ENCODE data around the gene ICOS. TPM values are rescaled to one million over a fixed set of nuclear protein-coding genes. Genes with fewer than 3 reads are reported as not detected.

ICOS gene
- total RNA-seq, 1 experiment from 2014 or later: not detected

DNA sequence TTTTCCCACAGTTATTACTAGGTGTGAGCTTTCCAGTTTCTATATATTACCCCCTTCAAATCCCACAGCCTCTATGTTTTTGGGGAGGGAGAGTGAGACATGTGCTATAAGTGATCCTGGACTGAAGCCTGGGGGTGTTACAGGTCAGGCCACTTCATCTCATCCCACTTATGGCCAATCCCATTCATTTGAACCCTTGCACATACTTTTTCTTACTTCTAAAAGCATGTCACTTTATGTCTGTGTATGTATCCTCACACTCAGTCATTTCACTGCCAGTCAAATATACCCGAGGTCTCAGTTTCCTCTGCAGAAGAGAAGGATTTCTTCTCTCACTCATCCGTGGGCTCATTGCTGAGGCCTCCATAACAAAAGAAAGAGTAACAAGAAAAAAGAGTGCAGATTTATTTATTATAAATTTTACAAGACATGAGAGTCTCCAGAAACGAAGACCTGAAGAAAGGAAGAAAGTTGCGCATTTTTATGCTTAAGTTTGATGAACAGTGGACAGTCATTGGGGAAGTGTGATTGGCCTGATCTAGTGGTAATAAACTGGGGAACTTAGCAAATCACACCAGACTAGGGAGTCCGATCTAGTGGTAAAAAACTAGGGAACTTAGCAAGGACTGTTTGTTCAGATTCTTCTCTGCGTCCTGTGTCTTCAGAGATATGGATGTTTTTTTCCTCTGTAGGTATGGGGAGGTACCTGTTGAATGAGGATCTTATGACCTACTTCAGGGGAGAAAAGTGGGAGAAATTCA lies 52.1 kb downstream of the ICOS start:
- intact Hi-C loops (cut with micrococcal nuclease; ENCODE audit: unreplicated experiment): no loop called here
- no peaks in the 10 kb centered on the region for H3K4me1 ChIP-seq (replicated peaks; ENCODE audit: insufficient read depth)
- H3F3A ChIP-seq (ENCODE audit: insufficient read depth, low read depth): no peaks in the 10 kb centered on the region
- no peaks in the 10 kb centered on the region for H3K79me2 ChIP-seq (ENCODE audit: low read depth)
- ChIA-PET POLR2A (ENCODE audit: unreplicated experiment) (no interaction called here), CTCF (no interaction called here)
- no peak overlapping the region for H3K4me3 ChIP-seq
- TF ChIP-seq EZH2 (IDR thresholded peaks at IDR 0.05; ENCODE audit: low read depth): no peak
- TF ChIP-seq, protein P1, sequence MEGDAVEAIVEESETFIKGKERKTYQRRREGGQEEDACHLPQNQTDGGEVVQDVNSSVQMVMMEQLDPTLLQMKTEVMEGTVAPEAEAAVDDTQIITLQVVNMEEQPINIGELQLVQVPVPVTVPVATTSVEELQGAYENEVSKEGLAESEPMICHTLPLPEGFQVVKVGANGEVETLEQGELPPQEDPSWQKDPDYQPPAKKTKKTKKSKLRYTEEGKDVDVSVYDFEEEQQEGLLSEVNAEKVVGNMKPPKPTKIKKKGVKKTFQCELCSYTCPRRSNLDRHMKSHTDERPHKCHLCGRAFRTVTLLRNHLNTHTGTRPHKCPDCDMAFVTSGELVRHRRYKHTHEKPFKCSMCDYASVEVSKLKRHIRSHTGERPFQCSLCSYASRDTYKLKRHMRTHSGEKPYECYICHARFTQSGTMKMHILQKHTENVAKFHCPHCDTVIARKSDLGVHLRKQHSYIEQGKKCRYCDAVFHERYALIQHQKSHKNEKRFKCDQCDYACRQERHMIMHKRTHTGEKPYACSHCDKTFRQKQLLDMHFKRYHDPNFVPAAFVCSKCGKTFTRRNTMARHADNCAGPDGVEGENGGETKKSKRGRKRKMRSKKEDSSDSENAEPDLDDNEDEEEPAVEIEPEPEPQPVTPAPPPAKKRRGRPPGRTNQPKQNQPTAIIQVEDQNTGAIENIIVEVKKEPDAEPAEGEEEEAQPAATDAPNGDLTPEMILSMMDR (conservative IDR thresholded peaks at IDR 0.05): no peak
- no peaks in the 10 kb centered on the region for H3K9me2 ChIP-seq (ENCODE audit: insufficient read depth)
- DNase-seq: no peak
- BruUV-seq (replicated peaks): no TSS peak
- no peak overlapping the region for H3K4me2 ChIP-seq
- no peak overlapping the region for H2AFZ ChIP-seq
- H4K20me1 ChIP-seq (ENCODE audit: insufficient read depth): no peaks in the 10 kb centered on the region
- no peaks in the 10 kb centered on the region; the same call in 1 of the 2 replicates for H3K27me3 ChIP-seq (ENCODE audit: insufficient read depth, low read depth)
- no peak overlapping the region for H3K27ac ChIP-seq
- H3K36me3 ChIP-seq (ENCODE audit: low read depth): no peaks in the 10 kb centered on the region
- no peaks in the 10 kb centered on the region for H3K9me3 ChIP-seq (ENCODE audit: insufficient read depth, low read depth)

GRCh38 chr2:203989521-203989920 lies 53.0 kb downstream of the ICOS start:
- no peak overlapping the region for H3K4me2 ChIP-seq
- no peaks in the 10 kb centered on the region for H3F3A ChIP-seq (ENCODE audit: insufficient read depth, low read depth)
- H2AFZ ChIP-seq: no peak overlapping the region
- no peaks in the 10 kb centered on the region for H3K9me3 ChIP-seq (ENCODE audit: insufficient read depth, low read depth)
- no peak for TF ChIP-seq EZH2 (IDR thresholded peaks at IDR 0.05; ENCODE audit: low read depth)
- TF ChIP-seq, protein P1 (conservative IDR thresholded peaks at IDR 0.05): no peak
- H4K20me1 ChIP-seq (ENCODE audit: insufficient read depth): no peaks in the 10 kb centered on the region
- no peaks in the 10 kb centered on the region for H3K9me2 ChIP-seq (ENCODE audit: insufficient read depth)
- DNase-seq: no peak
- intact Hi-C loops (cut with micrococcal nuclease; ENCODE audit: unreplicated experiment): no loop called here
- no peaks in the 10 kb centered on the region for H3K4me1 ChIP-seq (replicated peaks; ENCODE audit: insufficient read depth)
- POLR2A ChIA-PET (ENCODE audit: unreplicated experiment): no interaction called here
- H3K36me3 ChIP-seq (ENCODE audit: low read depth): no peaks in the 10 kb centered on the region
- no peaks in the 10 kb centered on the region; the same call in 1 of the 2 replicates for H3K27me3 ChIP-seq (ENCODE audit: insufficient read depth, low read depth)
- BruUV-seq (replicated peaks): no TSS peak
- H3K27ac ChIP-seq: no peak overlapping the region
- H3K4me3 ChIP-seq: no peak overlapping the region
- no peaks in the 10 kb centered on the region for H3K79me2 ChIP-seq (ENCODE audit: low read depth)
- CTCF ChIA-PET: interaction anchor here (0.5 kb wide), 1 partner anchor 118 kb away, joined by 3 read pairs; no protein-coding TSS in a partner anchor

- POLR2A ChIA-PET (ENCODE audit: unreplicated experiment): no interaction called here
- intact Hi-C loops (cut with micrococcal nuclease; ENCODE audit: unreplicated experiment): no loop called here
Measured at GRCh38 chr2:203992509-203992908, 55.9 kb downstream of the ICOS start.

More at GRCh38 chr2:203992509-203992908, 55.9 kb downstream of the ICOS start:
- Histone ChIP-seq H3F3A (ENCODE audit: insufficient read depth, low read depth) (no peaks in the 10 kb centered on the region), H3K36me3 (ENCODE audit: low read depth) (no peaks in the 10 kb centered on the region), H3K27me3 (ENCODE audit: insufficient read depth, low read depth) (no peaks in the 10 kb centered on the region), H4K20me1 (ENCODE audit: insufficient read depth) (no peaks in the 10 kb centered on the region), H2AFZ (no peak overlapping the region), H3K79me2 (ENCODE audit: low read depth) (no peaks in the 10 kb centered on the region), H3K9me3 (ENCODE audit: insufficient read depth, low read depth) (no peaks in the 10 kb centered on the region), H3K4me1 (replicated peaks; ENCODE audit: insufficient read depth) (no peaks in the 10 kb centered on the region), H3K27ac (no peak overlapping the region), H3K4me3 (no peak overlapping the region), H3K4me2 (no peak overlapping the region), H3K9me2 (ENCODE audit: insufficient read depth) (no peaks in the 10 kb centered on the region)
- BruUV-seq (replicated peaks): no TSS peak
- CTCF ChIA-PET: no interaction called here
- no peak for TF ChIP-seq EZH2 (IDR thresholded peaks at IDR 0.05; ENCODE audit: low read depth)
- TF ChIP-seq, protein P1 (conservative IDR thresholded peaks at IDR 0.05): no peak
- no peak for DNase-seq

Measured in PC-9 (cell line).